A549 (cell line): Measurements from ENCODE around the gene SKP1.

ENCODE experiments used
- BCL3 ChIP-seq: fragments of >200 bp; sonication (Bioruptor Twin); formaldehyde crosslinking; IDR thresholded peaks from 3 replicates; pipeline ENCODE4 v1.6.1; 2016
- CBX8 ChIP-seq: fragments of 200-600 bp; sonication (generic); IDR thresholded peaks from 2 replicates; pipeline ENCODE4 v1.6.1; 2016
- CHD2 ChIP-seq: fragments of 150-350 bp; IDR thresholded peaks from 2 replicates; pipeline ENCODE4 v1.6.1; 2014; ENCODE audit warnings: low read length; ENCODE audit not compliant: partially characterized antibody
- CTCF ChIP-seq: fragments of >200 bp; sonication (Bioruptor Twin); formaldehyde crosslinking; IDR thresholded peaks from 3 replicates; pipeline ENCODE4 v1.5.1; 2016
- EP300 ChIP-seq, 2 experiments: fragments of >200 bp; sonication (Bioruptor Twin); formaldehyde crosslinking; IDR thresholded peaks; 2 replicates in 1 of 2; 3 replicates in 1 of 2; pipeline ENCODE4 v1.6.1; 2016 to 2017
- ESRRA ChIP-seq: fragments of 150-350 bp; IDR thresholded peaks from 2 replicates; pipeline ENCODE4 v1.6.1; 2014; ENCODE audit warnings: mild to moderate bottlenecking, low read length, borderline replicate concordance
- MAFK ChIP-seq: fragments of 450-650 bp; IDR thresholded peaks from 2 replicates; pipeline ENCODE4 v1.6.1; 2014; ENCODE audit not compliant: partially characterized antibody
- MAX ChIP-seq: IDR thresholded peaks from 2 replicates; pipeline ENCODE4 v1.6.1; 2012
- PHF8 ChIP-seq: fragments of 200-600 bp; sonication (generic); IDR thresholded peaks from 2 replicates; pipeline ENCODE4 v1.6.1; 2016; ENCODE audit warnings: low read depth, mild to moderate bottlenecking, antibody characterized with exemption, moderate library complexity, borderline replicate concordance
- POLR2A ChIP-seq: IDR thresholded peaks from 2 replicates; pipeline ENCODE4 v1.6.1; 2012; ENCODE audit warnings: mild to moderate bottlenecking, low read length
- RAD21 ChIP-seq, 2 experiments: fragments of >200 bp in 1 of 2; sonication (Bioruptor Twin) in 1 of 2; formaldehyde crosslinking in 1 of 2; IDR thresholded peaks in 1 of 2; conservative IDR thresholded peaks in 1 of 2; 2 replicates in 1 of 2; 3 replicates in 1 of 2; pipeline ENCODE4 v1.6.1; 2012 to 2018; ENCODE audit warnings: inconsistent platforms in 1 of 2
- SMC3 ChIP-seq: fragments of >200 bp; sonication (Bioruptor Twin); formaldehyde crosslinking; IDR thresholded peaks from 3 replicates; pipeline ENCODE4 v1.6.1; 2018; ENCODE audit warnings: inconsistent platforms
- TF ChIP-seq, protein P1 (sequence below): IDR thresholded peaks from 2 replicates; pipeline ENCODE4 v1.6.1; 2012; ENCODE audit warnings: low read depth, borderline replicate concordance
- TF ChIP-seq, protein P2 (sequence below): fragments of 200-600 bp; sonication (generic); IDR thresholded peaks from 2 replicates; pipeline ENCODE4 v1.6.1; 2016; ENCODE audit warnings: antibody characterized with exemption, mild to moderate bottlenecking, moderate library complexity

DNA sequence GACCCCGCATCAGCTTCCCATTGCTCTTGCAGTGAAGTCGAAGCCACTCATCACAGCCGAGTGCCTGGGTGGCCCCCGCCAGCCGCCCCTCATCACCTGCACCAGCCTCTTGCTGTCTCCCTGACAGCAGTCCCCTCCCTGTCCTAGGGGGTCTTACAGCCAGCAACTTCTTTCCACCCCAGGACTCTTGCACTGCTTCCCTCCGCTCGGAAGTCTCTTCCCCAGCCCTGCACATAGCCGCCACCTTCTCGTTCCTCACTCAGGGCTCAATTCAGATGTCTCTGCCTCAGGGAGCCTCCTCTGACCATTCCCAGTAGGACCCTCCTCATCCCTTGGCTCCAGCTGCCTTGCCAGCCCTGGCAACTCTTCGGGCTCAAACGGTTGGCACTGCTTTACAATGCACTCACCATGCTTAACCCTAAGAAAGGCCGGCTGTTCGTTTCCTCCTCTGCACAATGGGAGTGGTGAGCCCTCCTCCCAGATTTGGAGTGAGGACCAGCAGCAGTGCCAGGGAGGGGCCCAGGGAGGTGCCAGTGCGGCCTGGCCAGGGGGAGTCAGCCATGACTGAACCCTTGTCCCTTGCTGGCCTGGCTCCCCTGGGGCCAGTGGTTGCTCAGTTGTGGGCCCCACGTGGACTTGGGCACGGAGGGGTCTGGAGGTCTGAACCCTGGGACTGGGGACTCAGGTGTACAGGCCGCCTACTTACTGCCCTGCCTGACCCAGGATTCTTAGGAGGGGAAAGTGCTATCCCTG lies 56.2 kb downstream of the SKP1 start:
- TF ChIP-seq CTCF = no peak
- no peak for TF ChIP-seq POLR2A
- no peak for TF ChIP-seq BCL3
- TF ChIP-seq, protein P1, sequence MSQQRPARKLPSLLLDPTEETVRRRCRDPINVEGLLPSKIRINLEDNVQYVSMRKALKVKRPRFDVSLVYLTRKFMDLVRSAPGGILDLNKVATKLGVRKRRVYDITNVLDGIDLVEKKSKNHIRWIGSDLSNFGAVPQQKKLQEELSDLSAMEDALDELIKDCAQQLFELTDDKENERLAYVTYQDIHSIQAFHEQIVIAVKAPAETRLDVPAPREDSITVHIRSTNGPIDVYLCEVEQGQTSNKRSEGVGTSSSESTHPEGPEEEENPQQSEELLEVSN = no peak
- no peak for TF ChIP-seq RAD21 (conservative IDR thresholded peaks at IDR 0.05 in 1 of 2, IDR thresholded peaks at IDR 0.05 in 1 of 2)
- TF ChIP-seq, protein P2, sequence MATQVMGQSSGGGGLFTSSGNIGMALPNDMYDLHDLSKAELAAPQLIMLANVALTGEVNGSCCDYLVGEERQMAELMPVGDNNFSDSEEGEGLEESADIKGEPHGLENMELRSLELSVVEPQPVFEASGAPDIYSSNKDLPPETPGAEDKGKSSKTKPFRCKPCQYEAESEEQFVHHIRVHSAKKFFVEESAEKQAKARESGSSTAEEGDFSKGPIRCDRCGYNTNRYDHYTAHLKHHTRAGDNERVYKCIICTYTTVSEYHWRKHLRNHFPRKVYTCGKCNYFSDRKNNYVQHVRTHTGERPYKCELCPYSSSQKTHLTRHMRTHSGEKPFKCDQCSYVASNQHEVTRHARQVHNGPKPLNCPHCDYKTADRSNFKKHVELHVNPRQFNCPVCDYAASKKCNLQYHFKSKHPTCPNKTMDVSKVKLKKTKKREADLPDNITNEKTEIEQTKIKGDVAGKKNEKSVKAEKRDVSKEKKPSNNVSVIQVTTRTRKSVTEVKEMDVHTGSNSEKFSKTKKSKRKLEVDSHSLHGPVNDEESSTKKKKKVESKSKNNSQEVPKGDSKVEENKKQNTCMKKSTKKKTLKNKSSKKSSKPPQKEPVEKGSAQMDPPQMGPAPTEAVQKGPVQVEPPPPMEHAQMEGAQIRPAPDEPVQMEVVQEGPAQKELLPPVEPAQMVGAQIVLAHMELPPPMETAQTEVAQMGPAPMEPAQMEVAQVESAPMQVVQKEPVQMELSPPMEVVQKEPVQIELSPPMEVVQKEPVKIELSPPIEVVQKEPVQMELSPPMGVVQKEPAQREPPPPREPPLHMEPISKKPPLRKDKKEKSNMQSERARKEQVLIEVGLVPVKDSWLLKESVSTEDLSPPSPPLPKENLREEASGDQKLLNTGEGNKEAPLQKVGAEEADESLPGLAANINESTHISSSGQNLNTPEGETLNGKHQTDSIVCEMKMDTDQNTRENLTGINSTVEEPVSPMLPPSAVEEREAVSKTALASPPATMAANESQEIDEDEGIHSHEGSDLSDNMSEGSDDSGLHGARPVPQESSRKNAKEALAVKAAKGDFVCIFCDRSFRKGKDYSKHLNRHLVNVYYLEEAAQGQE = no peak
- no peak for TF ChIP-seq EP300 (IDR thresholded peaks at IDR 0.05)
- no peak for TF ChIP-seq CHD2
- TF ChIP-seq MAFK = no peak
- TF ChIP-seq CBX8 = no peak
- TF ChIP-seq SMC3 = no peak
- no peak for TF ChIP-seq PHF8
- TF ChIP-seq ESRRA = no peak
- TF ChIP-seq MAX = no peak
